HG03064 (cell line): ENCODE data around the gene VWA3A.
A peak's percentile ranks its signal among the peaks of the same experiment; 100 is the strongest.

Experiments used
- ATAC-seq: cut with Tn5 transposase; IDR thresholded peaks from one replicate; pipeline ENCODE4 v1.9.1; 2021; ENCODE audit warnings: low read depth; ENCODE audit not compliant: unreplicated experiment

Gene VWA3A

GRCh38 chr16:22177968-22178930, 85.9 kb downstream of the VWA3A start:
- ATAC-seq: no peak

GRCh38 chr16:22181426-22181825, 89.1 kb downstream of the VWA3A start:
- ATAC-seq: no peak

GRCh38 chr16:22181843-22182242, 89.5 kb downstream of the VWA3A start:
- ATAC-seq: no peak

- no peak for ATAC-seq
Measured at GRCh38 chr16:22183335-22183734, 91.0 kb downstream of the VWA3A start.

- no peak for ATAC-seq
Measured at GRCh38 chr16:22183901-22184614, 91.7 kb downstream of the VWA3A start.

GRCh38 chr16:22184615-22184968, 92.3 kb downstream of the VWA3A start:
- no peak for ATAC-seq

GRCh38 chr16:22186517-22186916, 94.2 kb downstream of the VWA3A start:
- no peak for ATAC-seq

GRCh38 chr16:22188267-22188594, 95.9 kb downstream of the VWA3A start:
- no peak for ATAC-seq

GRCh38 chr16:22188595-22189442, 96.5 kb downstream of the VWA3A start:
- no peak for ATAC-seq

GRCh38 chr16:22189473-22190080, 97.2 kb downstream of the VWA3A start:
- ATAC-seq: no peak

GRCh38 chr16:22190081-22190775, 97.9 kb downstream of the VWA3A start:
- ATAC-seq: peak; percentile 49

GRCh38 chr16:22190776-22191531, 98.6 kb downstream of the VWA3A start:
- ATAC-seq: peak; percentile 33

- ATAC-seq: no peak
Measured at GRCh38 chr16:22191532-22192260, 99.4 kb downstream of the VWA3A start.

- peak; percentile 20 for ATAC-seq
Measured at GRCh38 chr16:22192261-22193062, 100.1 kb downstream of the VWA3A start.

GRCh38 chr16:22193063-22193411, 100.7 kb downstream of the VWA3A start:
- no peak for ATAC-seq

- ATAC-seq: no peak
Measured at GRCh38 chr16:22194707-22195444, 102.5 kb downstream of the VWA3A start.

- no peak for ATAC-seq
Measured at GRCh38 chr16:22195445-22195694, 103.0 kb downstream of the VWA3A start.
